Kidney (tissue), 14 donors: Measurements from ENCODE around the gene RNF41. TPM values are rescaled to one million over a fixed set of nuclear protein-coding genes. Genes with fewer than 3 reads are reported as not detected.

Experiments
- DNase-seq, 5 donors: peaks; one replicate each; pipeline ENCODE4 v3.0.0-alpha.2; 2013 to 2020
- FAIRE-seq: peaks from 2 replicates; lab custom pipeline; 2012; peaks lifted over from hg19 to GRCh38; lab: Jason Lieb, UNC
- H3K27ac ChIP-seq, 2 donors: one replicate each; pipeline ENCODE4 v1.7.0; 2013; ENCODE audit warnings: low read depth in 2 of 2, low read length in 2 of 2, inconsistent platforms in 1 of 2
- H3K27me3 ChIP-seq: one replicate; pipeline ENCODE4 v1.7.1; 2013; ENCODE audit warnings: low read length, inconsistent platforms; ENCODE audit not compliant: control insufficient read depth, insufficient read depth
- H3K36me3 ChIP-seq, 3 donors: one replicate each; pipeline versions ENCODE4 v1.7.0 to v1.7.1; 2013; ENCODE audit warnings: low read length in 3 of 3, control low read depth in 1 of 3, inconsistent platforms in 1 of 3; ENCODE audit not compliant: insufficient read depth in 3 of 3, control insufficient read depth in 2 of 3
- H3K4me1 ChIP-seq, 3 donors: one replicate each; pipeline versions ENCODE4 v1.7.0 to v1.7.1; 2013; ENCODE audit warnings: low read length in 3 of 3, inconsistent platforms in 1 of 3, low read depth in 1 of 3; ENCODE audit not compliant: control insufficient read depth in 2 of 3, insufficient read depth in 2 of 3
- H3K4me3 ChIP-seq, 3 donors: one replicate each; pipeline versions ENCODE4 v1.7.0 to v1.8.1; 2013; ENCODE audit warnings: low read length in 3 of 3, control low read depth in 1 of 3, inconsistent platforms in 1 of 3
- H3K9ac ChIP-seq, 3 donors: one replicate each; pipeline versions ENCODE4 v1.7.0 to v1.7.1; 2013; ENCODE audit warnings: low read length in 3 of 3, control low read depth in 1 of 3, inconsistent platforms in 1 of 3
- H3K9me3 ChIP-seq, 3 donors: one replicate each; pipeline versions ENCODE4 v1.7.0 to v1.7.1; 2013; ENCODE audit warnings: low read length in 3 of 3, control low read depth in 1 of 3, inconsistent platforms in 1 of 3; ENCODE audit not compliant: control insufficient read depth in 2 of 3, insufficient read depth in 1 of 3
- intact Hi-C: fragments of 100-400 bp; cut with DNase I; formaldehyde crosslinking; loops from one replicate; pipeline ENCODE4 v1.11.1; 2022
- polyA plus RNA-seq: library from polyadenylated mRNA; stranded (reverse); fragments of 350-450 nt; fragmentation: Illumina TruSeq; extraction: RNeasy Lipid Tissue Mini Kit (QIAGEN cat#74804); gene quantifications from one replicate; pipeline ENCODE4 v1.2.3, GENCODE V29; 2014; ENCODE audit warnings: low read depth, low replicate concordance; ENCODE audit not compliant: insufficient read depth
- total RNA-seq: library from RNA; stranded (reverse); fragmentation: NEBNext Ultra II Directional; extraction: Animal tissue kit (Norgen Biotek cat#: 25700); gene quantifications from one replicate; pipeline ENCODE4 v1.2.1, GENCODE V29; 2021
- TF ChIP-seq, protein P1 (sequence below): IDR thresholded peaks from 3 replicates; pipeline ENCODE4 v1.5.1; 2012; ENCODE audit warnings: mild to moderate bottlenecking, moderate library complexity, borderline replicate concordance; ENCODE audit not compliant: insufficient read depth; ENCODE audit errors: extremely low read depth
- donor health status: control.
- donor health status: control.
- donor health status: control.
- donor health status: control.
- donor health status: control.
- donor health status: DM: yes; HTN: yes; CAD: no.
- donor health status: Normal renal cell carcinoma (clear cell type).

RNF41 gene
- total and polyA plus RNA-seq, 2 donors from 2014 or later: 17.6 to 45.5 TPM

DNA sequence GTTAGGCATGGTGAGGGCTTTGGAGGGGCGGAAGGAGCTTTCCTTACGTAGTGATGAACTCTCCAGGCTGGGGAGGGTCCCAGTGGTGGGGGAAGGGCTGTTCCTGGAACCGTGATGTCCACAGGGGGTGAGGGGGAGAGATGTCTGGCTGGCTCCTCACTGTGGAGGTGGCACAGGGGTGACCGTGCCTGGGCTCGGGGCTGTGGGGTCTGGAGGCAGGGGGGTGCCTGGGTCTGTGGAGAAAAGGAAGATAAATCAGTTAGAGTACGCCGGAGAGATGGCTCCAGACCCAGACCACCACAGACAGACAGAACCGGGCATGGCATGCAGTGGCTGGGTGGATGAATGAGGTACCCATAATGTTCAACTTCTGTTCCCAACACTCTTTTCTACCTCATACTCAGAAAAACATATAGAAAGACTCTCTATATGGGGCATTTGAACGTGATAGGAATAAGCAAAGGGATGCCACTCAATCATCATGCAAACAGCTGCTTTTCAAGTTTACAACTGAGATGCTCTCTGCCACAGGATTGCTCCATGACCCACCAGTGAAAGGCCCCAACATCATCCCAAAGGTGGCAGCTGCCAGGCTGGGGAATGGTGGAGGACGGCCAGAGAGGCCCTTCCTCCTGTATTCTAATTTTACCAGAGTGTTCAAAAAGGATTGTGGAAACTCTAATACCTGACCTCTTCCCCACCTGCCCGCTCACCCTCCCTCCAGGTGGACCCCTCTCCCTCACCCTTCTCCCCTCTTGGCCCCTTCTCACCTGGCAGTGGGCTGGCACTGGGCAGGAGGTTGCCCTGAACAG is 58.0 kb downstream of the RNF41 start:
- peaks cover 16 to 57% (median 42%) of the 10 kb centered on the region in 3 donors for H3K36me3 ChIP-seq
- no peaks in the 10 kb centered on the region for H3K27me3 ChIP-seq
- no peak for DNase-seq

DNA sequence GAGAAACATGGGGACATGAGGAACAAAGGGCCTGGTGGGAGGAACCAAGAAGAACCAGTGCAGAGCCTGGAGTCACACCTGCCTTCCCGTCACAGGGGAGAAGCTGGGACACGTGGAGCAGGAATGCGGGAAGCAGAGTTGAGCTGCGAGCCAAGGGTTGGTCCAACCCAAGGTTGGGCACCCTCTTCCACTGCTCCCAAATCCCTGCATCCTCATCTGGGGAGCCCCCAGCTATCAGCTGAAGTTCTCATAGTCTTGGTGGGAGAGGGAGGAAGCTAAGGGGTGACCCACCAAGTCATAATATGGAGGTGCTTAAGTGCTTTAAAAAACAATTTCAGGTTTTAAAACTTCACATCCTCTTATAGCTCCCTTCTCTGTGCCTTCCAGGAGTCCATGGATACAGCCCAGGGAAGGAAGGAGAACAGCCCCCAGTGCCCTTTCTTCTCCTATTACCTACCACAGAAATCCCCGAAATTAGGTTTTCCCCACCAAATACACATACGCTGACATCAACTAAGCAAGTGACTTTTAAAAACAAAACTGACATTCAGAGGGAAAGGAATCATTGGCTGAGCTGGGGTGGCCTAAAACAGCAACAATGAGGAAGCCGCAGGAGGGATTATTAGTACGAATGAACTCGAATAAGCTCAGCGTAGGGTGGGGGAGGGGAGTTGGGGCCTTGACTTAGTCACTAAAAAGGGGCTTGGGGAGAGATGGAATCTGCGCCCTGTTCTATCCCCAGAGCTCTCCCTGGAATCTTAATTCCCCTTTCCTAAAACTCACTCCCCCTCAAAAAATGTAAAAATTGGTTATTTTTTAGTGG is 59.0 kb downstream of the RNF41 start:
- FAIRE-seq: no peak
- intact Hi-C loops: no loop called here
- Histone ChIP-seq H3K4me1 (peaks cover 2 to 23% (median 21%) of the 10 kb centered on the region in 3 donors), H3K4me3 (no peak overlapping the region), H3K9me3 (no peaks in the 10 kb centered on the region), H3K36me3 (peaks cover 16 to 53% (median 41%) of the 10 kb centered on the region in 3 donors), H3K9ac (no peak overlapping the region), H3K27me3 (no peaks in the 10 kb centered on the region), H3K27ac (no peak overlapping the region)
- no peak for DNase-seq
- TF ChIP-seq, protein P1, sequence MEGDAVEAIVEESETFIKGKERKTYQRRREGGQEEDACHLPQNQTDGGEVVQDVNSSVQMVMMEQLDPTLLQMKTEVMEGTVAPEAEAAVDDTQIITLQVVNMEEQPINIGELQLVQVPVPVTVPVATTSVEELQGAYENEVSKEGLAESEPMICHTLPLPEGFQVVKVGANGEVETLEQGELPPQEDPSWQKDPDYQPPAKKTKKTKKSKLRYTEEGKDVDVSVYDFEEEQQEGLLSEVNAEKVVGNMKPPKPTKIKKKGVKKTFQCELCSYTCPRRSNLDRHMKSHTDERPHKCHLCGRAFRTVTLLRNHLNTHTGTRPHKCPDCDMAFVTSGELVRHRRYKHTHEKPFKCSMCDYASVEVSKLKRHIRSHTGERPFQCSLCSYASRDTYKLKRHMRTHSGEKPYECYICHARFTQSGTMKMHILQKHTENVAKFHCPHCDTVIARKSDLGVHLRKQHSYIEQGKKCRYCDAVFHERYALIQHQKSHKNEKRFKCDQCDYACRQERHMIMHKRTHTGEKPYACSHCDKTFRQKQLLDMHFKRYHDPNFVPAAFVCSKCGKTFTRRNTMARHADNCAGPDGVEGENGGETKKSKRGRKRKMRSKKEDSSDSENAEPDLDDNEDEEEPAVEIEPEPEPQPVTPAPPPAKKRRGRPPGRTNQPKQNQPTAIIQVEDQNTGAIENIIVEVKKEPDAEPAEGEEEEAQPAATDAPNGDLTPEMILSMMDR: no peak

More for the DNA sequence above, 58.0 kb downstream of the RNF41 start:
- TF ChIP-seq, protein P1: no peak
- H3K9me3 ChIP-seq: no peaks in the 10 kb centered on the region
- no peak overlapping the region for H3K27ac ChIP-seq
- FAIRE-seq: no peak
- peaks cover 2 to 23% (median 21%) of the 10 kb centered on the region in 3 donors for H3K4me1 ChIP-seq
- H3K4me3 ChIP-seq: no peak overlapping the region
- H3K9ac ChIP-seq: no peak overlapping the region
- intact Hi-C loops: no loop called here

DNA sequence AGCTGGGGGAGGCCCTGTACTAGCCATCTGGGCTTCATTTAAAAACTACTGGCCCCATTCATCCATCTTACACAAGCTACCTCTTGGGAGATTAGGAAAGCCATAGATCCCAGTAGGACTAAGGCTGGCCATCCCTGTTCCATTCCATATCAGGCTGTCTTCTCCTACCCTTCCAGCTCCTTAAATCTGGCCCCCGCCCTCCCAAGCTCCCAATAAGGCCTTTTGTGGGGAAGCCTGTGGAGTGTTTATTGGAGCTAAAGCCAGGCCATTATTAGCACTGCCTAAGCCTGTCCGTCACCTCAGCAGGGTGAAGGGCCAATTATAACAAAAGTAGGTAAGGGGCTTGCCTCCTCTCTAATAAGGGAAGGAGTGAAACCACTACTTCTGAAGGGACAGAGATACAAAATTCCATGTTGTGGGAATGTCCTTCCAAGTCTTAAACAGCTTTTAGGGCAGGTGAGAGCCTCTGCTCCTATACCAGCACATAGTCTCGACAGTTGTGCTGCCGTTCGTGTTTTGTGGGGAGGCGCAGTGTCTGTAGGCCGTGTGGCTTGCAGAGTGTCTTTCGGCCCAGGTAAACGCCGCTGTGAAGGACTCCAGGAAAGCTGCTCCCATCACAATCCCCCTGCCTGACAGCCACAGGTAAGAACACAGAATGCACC is 59.9 kb downstream of the RNF41 start:
- Histone ChIP-seq H3K36me3 (peaks cover 11 to 53% (median 36%) of the 10 kb centered on the region in 3 donors), H3K9ac (no peak overlapping the region), H3K9me3 (no peaks in the 10 kb centered on the region), H3K4me3 (peak overlapping the region in 1 of 3 donors; percentile 95), H3K27me3 (no peaks in the 10 kb centered on the region), H3K4me1 (peaks cover 2 to 23% (median 21%) of the 10 kb centered on the region in 3 donors), H3K27ac (no peak overlapping the region)
- TF ChIP-seq, protein P1: no peak
- FAIRE-seq (no peak), DNase-seq (no peak)
- intact Hi-C loops: no loop called here
